GM21737 (cell line): ENCODE measurements around the gene DLGAP1.
"Not testable (repeated sequence)": the region's sequence is repeated elsewhere in the genome, so short reads cannot be mapped to it uniquely, and the experiment has no call there.

Experiments
- ATAC-seq: cut with Tn5 transposase; IDR thresholded peaks from one replicate; pipeline ENCODE4 v1.9.1; 2021; ENCODE audit warnings: mild to moderate bottlenecking, moderate library complexity; ENCODE audit not compliant: unreplicated experiment

DLGAP1 gene

DNA sequence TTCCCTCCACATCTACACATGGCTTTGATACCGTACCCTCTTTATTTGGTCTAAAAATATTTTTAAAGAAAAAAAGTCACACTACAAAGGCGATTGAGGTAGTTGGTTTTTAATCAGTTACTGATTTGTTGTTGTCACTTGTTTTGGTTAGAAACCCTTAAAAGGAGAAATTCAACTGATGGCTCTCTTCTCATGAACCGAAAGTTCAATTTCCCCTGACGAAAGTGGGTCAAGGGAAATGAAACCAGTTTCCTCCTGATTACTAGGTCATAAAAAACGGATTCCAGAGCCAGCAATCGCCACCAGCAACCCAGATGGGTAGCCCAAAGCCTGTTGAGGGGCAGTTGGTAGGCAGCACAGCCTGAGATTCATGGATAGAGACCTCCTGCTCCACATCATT, 63.2 kb downstream of the DLGAP1 start:
- no peak for ATAC-seq

GRCh38 chr18:4385876-4386275, 69.2 kb downstream of the DLGAP1 start:
- ATAC-seq, result no peak

DNA sequence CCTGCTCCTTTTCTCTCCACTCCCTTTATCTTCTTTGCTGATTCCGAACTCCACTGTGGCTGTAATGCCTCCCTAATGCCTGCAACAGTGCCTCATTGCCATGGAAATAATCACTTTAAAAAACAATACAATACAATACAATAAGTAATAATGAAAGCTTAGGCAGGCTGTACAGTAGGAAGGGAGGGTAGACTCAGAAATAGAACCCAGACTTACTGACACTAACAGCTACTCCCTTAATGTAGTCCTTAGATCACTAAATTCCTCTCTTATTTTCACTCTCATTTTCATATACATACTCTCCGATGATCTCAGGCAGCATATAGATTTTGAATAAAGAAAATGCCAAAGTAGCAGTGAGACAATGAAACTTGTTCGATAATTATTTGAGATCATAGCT, 70.2 kb downstream of the DLGAP1 start:
- no peak for ATAC-seq

- no peak for ATAC-seq
These were observed 80.5 kb downstream of the DLGAP1 start for GRCh38 chr18:4374564-4374963.

GRCh38 chr18:4369705-4370104, 85.4 kb downstream of the DLGAP1 start:
- no peak for ATAC-seq

- no peak for ATAC-seq
These were observed 94.8 kb downstream of the DLGAP1 start for GRCh38 chr18:4360221-4360715.

DNA sequence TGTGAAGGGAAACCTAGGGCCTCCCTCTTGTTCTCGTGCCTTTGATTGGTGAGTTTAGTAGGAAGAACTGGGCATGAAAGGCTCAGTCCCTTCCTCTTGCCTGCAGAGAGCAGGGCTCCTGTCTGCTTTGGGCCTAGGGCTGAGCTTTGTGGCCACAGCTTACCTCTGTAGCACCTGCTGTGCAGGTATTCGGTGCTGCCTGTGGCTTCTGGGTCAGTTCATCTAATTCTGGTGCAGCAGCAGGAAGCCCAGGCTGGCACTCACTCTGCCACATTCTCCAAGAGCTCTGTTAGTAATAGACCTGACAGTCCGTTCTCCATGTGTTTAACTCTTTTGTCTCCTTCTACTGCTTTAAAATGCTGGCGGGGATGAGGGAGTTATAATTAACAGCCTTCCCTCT, 96.5 kb downstream of the DLGAP1 start:
- no peak for ATAC-seq

- no peak for ATAC-seq
These were observed 97.5 kb downstream of the DLGAP1 start for GRCh38 chr18:4357579-4357978.

- no peak for ATAC-seq
These were observed 98.2 kb downstream of the DLGAP1 start for GRCh38 chr18:4356929-4357328.

DNA sequence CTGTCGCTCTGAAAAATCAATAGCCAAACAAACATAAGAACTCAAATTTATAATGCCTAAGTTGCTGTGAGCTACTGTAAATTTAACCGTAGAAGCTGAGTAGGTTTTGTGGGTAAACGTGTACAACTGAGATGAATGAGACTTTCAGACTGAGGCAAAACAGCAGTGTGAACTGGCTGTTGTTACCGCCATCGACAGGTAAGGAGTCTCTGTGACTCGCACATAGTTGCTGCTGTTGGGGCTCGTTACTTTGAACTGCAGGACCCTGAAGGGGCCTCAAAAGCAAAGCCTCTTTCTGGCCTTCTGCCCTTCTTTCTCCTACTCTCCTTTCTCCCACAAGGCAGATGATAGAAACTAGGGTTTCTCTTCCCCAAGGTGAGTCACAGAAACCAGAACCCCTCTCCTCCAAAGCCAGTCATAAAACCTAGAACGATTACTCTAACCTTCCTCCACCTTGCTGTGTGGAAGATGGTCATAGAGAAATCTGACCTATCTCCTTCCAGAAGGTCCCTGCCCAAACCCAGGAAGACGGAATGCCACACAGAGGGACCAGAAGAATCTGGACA, 101.2 kb downstream of the DLGAP1 start:
- ATAC-seq, result no peak

DNA sequence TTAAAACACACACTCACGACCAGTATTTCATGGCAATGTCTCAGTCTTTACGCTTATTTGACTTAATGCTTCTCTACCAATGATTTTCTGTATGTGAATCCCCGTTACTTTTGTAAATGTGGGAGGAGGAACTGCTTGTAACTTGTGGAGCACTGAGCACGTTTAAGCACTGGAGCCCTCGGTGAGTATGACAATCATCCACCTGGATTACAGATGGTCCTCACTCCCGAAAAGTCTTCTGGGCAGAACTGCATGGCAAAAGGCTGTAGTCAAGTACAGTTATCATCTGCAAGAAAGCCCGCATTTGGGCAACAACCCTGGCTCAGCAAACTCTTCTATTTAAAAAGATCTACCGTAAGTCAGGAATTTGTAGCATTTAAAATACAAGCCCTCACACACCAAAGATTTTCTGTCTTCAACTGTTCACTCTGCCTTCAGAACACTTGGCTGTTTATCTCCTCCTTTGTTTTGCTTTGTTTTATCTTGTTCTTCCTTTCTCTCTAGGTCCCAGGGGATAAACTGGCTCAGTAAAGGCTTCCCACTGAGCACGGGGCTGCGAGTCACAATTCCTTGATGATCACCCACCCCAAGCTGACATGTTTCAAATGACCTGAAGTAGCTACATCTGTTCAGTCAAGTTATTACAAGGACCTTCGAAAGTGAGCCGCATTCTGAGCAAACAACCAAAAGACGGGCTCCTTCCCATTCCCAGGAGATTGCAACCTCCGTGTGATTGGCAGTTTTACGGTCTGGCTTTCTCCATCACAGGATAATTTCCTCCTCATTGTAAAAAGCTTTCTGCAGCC, 102.2 kb downstream of the DLGAP1 start:
- no peak for ATAC-seq

- no peak for ATAC-seq
These were observed 104.1 kb downstream of the DLGAP1 start for GRCh38 chr18:4351005-4351404.

- no peak for ATAC-seq
These were observed 119.7 kb downstream of the DLGAP1 start for GRCh38 chr18:4335386-4335785.

GRCh38 chr18:4333043-4333442, 122.1 kb downstream of the DLGAP1 start:
- no peak for ATAC-seq

DNA sequence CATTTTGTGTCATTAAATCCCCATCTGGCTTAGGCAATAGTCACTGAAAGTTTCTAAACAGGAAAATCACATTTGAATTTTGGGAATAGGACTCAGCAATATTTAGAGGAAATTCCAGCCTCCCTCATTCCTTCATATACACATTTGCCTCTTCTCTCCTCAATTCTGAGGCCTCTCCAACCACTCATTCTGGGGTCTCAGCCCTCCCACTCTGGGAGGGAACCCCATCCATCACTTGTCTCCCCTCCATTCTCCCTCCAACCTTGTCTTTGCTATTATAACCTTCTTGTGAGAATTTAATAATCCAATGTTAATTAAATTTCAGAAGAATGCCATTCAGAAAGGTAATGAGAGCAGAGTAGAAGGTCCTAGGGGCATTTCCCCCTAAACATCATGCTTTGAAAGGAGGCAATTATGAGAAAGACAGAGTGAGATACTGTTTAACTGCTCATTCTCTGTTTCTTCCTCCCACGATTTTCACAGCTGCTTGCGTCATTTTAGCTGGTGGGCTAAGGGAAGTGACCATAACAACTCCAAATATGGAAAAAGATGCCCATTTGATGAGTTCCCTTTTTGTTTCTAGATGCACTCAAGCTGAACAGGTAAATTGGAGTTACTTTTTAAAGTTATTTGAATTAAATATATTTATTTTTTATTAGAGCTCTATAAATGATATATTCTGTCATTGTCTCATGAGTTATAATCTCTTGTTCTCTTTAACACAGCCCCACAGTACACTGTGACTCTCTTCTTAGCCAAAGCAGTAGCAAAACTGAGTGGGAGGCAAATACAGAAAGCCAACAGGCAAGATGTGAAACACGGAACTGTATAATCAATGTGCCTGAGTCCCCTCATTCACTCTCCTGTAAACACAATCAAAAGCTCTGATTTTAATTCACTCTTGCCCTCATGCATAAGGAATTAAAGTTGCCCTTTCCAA, 135.1 kb downstream of the DLGAP1 start:
- ATAC-seq, result no peak

- no peak for ATAC-seq
These were observed 136.8 kb downstream of the DLGAP1 start for GRCh38 chr18:4318311-4318710.

- ATAC-seq, result not testable (repeated sequence)
These were observed 143.2 kb downstream of the DLGAP1 start for GRCh38 chr18:4311945-4312344.

DNA sequence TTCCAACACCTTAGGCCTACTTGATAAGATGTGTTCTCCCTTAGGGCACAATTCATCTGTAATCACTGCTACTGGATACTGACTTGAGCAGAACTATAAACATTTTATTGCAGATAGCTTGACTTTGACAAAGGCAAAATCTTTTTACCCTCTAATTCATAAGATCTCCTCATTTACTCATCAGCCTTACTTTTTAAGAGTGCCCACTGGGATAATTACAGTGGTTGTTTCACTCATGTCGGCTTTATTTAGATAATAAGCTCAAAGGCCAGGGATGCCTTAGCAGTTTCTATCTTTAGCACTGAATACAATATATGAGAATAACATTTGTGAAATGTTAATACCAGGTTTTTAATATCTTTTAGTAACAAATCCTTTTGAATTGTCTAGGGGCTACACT, 144.0 kb downstream of the DLGAP1 start:
- ATAC-seq, result no peak

DNA sequence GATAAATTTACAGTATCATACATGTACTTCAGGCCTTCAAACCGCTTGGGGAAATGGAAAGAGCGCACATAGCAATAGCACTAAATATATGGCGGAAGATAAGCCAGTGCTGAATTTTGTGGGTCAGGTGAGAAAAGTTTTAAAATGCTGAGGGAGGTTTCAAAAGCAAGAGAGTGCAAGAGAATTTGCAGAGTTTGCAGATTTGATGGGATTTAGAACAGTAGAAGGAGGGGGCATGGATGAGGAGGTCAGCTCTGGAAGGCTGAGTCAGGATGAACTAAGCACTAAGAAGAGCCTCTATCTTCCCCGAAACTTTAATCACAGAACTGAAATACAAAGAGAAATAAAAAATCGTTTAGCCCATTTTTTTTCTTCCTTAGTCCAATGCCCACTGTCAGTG, 145.9 kb downstream of the DLGAP1 start:
- no peak for ATAC-seq

- ATAC-seq, result no peak
These were observed 146.5 kb downstream of the DLGAP1 start for GRCh38 chr18:4308576-4308975.

DNA sequence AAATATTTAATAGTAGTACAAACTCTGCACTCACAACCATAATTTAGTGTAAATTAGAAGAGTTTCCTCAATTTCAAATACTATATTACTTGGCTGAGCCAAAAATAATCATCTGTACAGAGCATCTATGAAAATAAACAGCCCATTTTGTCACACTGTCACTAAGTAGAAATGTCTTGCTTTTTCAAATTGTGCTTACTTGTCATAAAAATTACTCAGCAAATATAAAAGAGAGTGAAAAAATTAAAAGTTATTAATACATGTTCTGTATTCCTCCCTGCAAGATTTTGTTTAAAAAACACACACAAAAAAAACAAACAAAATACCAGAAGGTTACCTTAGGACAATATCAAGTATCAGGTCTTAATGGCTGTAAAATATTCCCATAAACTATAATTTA, 155.7 kb downstream of the DLGAP1 start:
- no peak for ATAC-seq
